Measurements from ENCODE around the gene GRK1.

DNA sequence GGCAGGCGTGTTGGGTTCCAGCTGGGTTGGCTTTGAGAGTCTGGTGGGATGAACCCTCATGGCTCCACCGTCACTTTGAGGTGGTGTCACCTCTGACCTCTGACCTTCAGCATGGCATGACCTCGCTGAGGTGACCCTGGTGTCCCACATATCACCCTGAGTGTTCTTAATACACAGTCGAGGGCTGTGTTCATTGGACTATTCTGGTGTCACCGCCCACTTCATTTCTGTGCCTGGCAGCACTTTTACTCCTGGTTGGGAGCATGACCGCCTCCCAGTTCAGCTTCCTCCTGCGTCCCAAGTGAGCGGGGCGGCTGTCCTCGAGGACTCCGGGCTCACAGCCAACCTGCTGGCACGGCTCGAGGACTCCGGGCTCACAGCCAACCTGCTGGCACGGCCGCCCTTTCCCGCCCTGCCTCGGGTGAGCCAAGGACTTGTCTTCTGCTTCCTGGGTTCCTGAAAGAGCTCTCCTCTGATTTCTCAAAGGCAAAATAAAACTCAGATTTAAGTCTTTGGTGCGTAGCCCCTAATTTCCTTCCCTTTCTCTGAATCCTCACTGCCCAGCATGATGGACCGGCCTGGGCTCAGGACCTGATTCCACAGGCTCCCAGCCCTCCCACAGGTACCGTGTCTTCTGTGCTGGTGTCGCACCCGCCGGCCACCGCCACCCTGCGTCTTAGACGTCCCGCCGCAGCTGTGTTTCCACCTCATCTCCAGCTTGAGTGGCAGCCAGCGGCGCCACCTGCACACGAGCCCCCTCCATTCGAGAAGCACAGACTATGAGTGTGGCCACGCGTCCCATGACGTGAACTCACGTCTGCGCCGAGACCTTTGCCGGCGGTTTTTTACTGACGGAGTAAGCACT is 19.4 kb upstream of the GRK1 start:
- TF ChIP-seq, protein P1, sequence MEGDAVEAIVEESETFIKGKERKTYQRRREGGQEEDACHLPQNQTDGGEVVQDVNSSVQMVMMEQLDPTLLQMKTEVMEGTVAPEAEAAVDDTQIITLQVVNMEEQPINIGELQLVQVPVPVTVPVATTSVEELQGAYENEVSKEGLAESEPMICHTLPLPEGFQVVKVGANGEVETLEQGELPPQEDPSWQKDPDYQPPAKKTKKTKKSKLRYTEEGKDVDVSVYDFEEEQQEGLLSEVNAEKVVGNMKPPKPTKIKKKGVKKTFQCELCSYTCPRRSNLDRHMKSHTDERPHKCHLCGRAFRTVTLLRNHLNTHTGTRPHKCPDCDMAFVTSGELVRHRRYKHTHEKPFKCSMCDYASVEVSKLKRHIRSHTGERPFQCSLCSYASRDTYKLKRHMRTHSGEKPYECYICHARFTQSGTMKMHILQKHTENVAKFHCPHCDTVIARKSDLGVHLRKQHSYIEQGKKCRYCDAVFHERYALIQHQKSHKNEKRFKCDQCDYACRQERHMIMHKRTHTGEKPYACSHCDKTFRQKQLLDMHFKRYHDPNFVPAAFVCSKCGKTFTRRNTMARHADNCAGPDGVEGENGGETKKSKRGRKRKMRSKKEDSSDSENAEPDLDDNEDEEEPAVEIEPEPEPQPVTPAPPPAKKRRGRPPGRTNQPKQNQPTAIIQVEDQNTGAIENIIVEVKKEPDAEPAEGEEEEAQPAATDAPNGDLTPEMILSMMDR (IDR thresholded peaks at IDR 0.05; ENCODE audit: insufficient read depth, low read depth, low read length), result no peak
- no peak for TF ChIP-seq EZH2 (IDR thresholded peaks at IDR 0.05; ENCODE audit: insufficient read depth, low read length)
